HUES6 (cell line): Measurements from ENCODE around the gene RNF14.

Source experiments
- H3K27ac ChIP-seq: 2 replicates; pipeline ENCODE4 v1.7.0; 2013; ENCODE audit warnings: low read depth, mild to moderate bottlenecking, low read length, inconsistent platforms
- H3K27me3 ChIP-seq: 2 replicates; pipeline ENCODE4 v1.6.1; 2013; ENCODE audit warnings: low read length; ENCODE audit not compliant: control insufficient read depth, insufficient read depth
- H3K36me3 ChIP-seq: 2 replicates; pipeline ENCODE4 v1.6.1; 2013; ENCODE audit warnings: low read length; ENCODE audit not compliant: control insufficient read depth, insufficient read depth
- H3K4me1 ChIP-seq: 2 replicates; pipeline ENCODE4 v1.6.1; 2013; ENCODE audit warnings: low read length; ENCODE audit not compliant: control insufficient read depth, insufficient read depth
- H3K4me3 ChIP-seq: 2 replicates; pipeline ENCODE4 v1.5.1; 2013; ENCODE audit warnings: low read depth, low read length
- H3K9ac ChIP-seq: one replicate; pipeline ENCODE4 v1.6.1; 2013; ENCODE audit warnings: mild to moderate bottlenecking, low read length
- H3K9me3 ChIP-seq: 2 replicates; pipeline ENCODE4 v1.6.1; 2013; ENCODE audit warnings: low read depth, low read length; ENCODE audit not compliant: control insufficient read depth, insufficient read depth

RNF14 gene

GRCh38 chr5:141963701-141964100, 5.2 kb upstream of the RNF14 start:
- no peak overlapping the region for H3K4me3 ChIP-seq
- H3K27ac ChIP-seq, result no peak overlapping the region
- peaks cover 18% of the 10 kb centered on the region for H3K4me1 ChIP-seq
- H3K27me3 ChIP-seq, result no peaks in the 10 kb centered on the region
- no peak overlapping the region for H3K9ac ChIP-seq
- H3K36me3 ChIP-seq, result no peaks in the 10 kb centered on the region
- no peaks in the 10 kb centered on the region for H3K9me3 ChIP-seq

DNA sequence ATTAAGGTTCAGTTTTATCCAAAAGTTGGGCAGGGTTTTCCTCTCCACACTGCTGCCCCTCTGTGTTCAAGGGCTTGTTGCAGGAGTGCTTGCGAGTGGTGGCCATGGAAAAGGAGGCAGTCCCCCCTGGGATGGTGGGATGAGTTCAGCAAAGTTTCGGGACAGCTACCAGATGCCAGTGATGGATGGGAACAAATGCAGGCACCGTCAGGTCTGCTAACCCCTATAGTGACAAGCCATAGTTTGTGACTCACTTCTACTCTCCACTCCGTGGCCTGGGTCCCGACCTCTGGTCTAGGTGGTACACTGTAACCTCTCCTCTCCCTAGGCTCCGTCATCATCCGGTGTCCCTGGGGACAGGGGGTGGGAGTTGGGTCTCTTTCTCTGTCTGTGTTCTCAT, 3.8 kb upstream of the RNF14 start:
- Histone ChIP-seq H3K4me1 (peaks cover 15% of the 10 kb centered on the region), H3K27ac (no peak overlapping the region), H3K4me3 (no peak overlapping the region), H3K36me3 (no peaks in the 10 kb centered on the region), H3K9ac (no peak overlapping the region), H3K27me3 (no peaks in the 10 kb centered on the region), H3K9me3 (no peaks in the 10 kb centered on the region)

- Histone ChIP-seq H3K9me3 (no peaks in the 10 kb centered on the region), H3K4me1 (peaks cover 12% of the 10 kb centered on the region), H3K27me3 (no peaks in the 10 kb centered on the region), H3K36me3 (no peaks in the 10 kb centered on the region), H3K4me3 (no peak overlapping the region), H3K27ac (no peak overlapping the region), H3K9ac (no peak overlapping the region)
Measured at GRCh38 chr5:141966275-141966962, 2.5 kb upstream of the RNF14 start.

GRCh38 chr5:141966963-141967333, 2.0 kb upstream of the RNF14 start:
- Histone ChIP-seq H3K9me3 (no peaks in the 10 kb centered on the region), H3K27ac (no peak overlapping the region), H3K27me3 (no peaks in the 10 kb centered on the region), H3K9ac (no peak overlapping the region), H3K36me3 (no peaks in the 10 kb centered on the region), H3K4me1 (peaks cover 12% of the 10 kb centered on the region), H3K4me3 (no peak overlapping the region)

GRCh38 chr5:141969783-141970771, 1.2 kb downstream of the RNF14 start:
- Histone ChIP-seq H3K36me3 (peaks cover 21% of the 10 kb centered on the region), H3K4me3 (peak overlapping the region; percentile 83), H3K9ac (peak overlapping the region; percentile 82), H3K27me3 (no peaks in the 10 kb centered on the region), H3K4me1 (peaks cover 12% of the 10 kb centered on the region), H3K27ac (no peak overlapping the region), H3K9me3 (no peaks in the 10 kb centered on the region)

- no peaks in the 10 kb centered on the region for H3K9me3 ChIP-seq
- H3K4me1 ChIP-seq, result peaks cover 7% of the 10 kb centered on the region
- H3K9ac ChIP-seq, result no peak overlapping the region
- H3K27me3 ChIP-seq, result no peaks in the 10 kb centered on the region
- H3K27ac ChIP-seq, result no peak overlapping the region
- H3K4me3 ChIP-seq, result no peak overlapping the region
- H3K36me3 ChIP-seq, result peaks cover 50% of the 10 kb centered on the region
Measured at GRCh38 chr5:141973871-141974595, 5.1 kb downstream of the RNF14 start.

DNA sequence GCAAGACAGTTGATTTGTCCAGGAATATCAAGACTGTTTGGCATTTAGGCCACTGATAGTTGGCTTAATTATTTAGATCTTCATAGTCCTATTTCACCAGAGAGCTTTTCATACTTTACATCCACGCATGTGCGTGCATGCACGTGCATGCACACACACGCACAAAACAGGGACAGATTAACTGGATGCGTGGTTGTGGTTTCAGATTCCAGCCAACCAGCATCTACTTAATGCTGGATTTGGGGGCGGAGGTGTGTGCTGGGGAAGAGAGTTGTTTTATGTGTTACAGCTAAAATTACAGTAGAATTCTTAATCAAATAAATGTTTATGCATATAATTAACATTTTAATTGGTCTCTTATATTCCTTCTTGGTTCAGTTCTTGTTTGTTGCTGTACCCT, 7.3 kb downstream of the RNF14 start:
- Histone ChIP-seq H3K27ac (no peak overlapping the region), H3K9me3 (no peaks in the 10 kb centered on the region), H3K36me3 (peaks cover 65% of the 10 kb centered on the region), H3K9ac (no peak overlapping the region), H3K4me1 (no peaks in the 10 kb centered on the region), H3K4me3 (no peak overlapping the region), H3K27me3 (no peaks in the 10 kb centered on the region)

GRCh38 chr5:141978389-141978788, 9.5 kb downstream of the RNF14 start:
- H3K27me3 ChIP-seq, result no peaks in the 10 kb centered on the region
- H3K9me3 ChIP-seq, result no peaks in the 10 kb centered on the region
- H3K9ac ChIP-seq, result no peak overlapping the region
- no peak overlapping the region for H3K27ac ChIP-seq
- H3K4me3 ChIP-seq, result no peak overlapping the region
- no peaks in the 10 kb centered on the region for H3K4me1 ChIP-seq
- peaks cover 79% of the 10 kb centered on the region for H3K36me3 ChIP-seq

- H3K36me3 ChIP-seq, result peaks cover 86% of the 10 kb centered on the region
Measured at GRCh38 chr5:141982626-141983025, 13.7 kb downstream of the RNF14 start.

DNA sequence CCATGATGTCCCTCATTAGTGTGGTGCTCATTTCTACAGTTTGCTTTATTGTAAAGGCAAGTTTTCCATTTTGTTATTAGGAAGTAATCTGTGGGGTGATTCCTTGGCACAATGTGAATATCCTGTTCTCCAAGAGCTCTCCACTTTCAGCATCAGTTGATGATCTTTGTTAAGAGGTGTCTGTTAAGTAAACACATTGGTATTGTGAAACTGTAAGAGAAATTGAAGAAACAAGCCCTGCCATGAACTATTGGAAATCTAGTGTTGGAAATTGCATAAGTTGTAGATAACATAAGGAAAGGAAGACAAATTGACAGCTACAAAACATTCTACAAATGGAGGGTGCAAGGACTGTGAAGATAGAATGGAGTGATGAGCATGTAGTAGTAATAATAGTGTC, 17.2 kb downstream of the RNF14 start:
- Histone ChIP-seq H3K36me3 (peaks cover 72% of the 10 kb centered on the region), H3K4me3 (no peak overlapping the region), H3K9me3 (no peaks in the 10 kb centered on the region), H3K9ac (no peak overlapping the region), H3K27ac (no peak overlapping the region), H3K27me3 (no peaks in the 10 kb centered on the region), H3K4me1 (no peaks in the 10 kb centered on the region)

More at GRCh38 chr5:141982626-141983025, 13.7 kb downstream of the RNF14 start:
- Histone ChIP-seq H3K27me3 (no peaks in the 10 kb centered on the region), H3K4me3 (no peak overlapping the region), H3K27ac (no peak overlapping the region), H3K4me1 (no peaks in the 10 kb centered on the region), H3K9ac (no peak overlapping the region), H3K9me3 (no peaks in the 10 kb centered on the region)

- no peak overlapping the region for H3K27ac ChIP-seq
- no peaks in the 10 kb centered on the region for H3K9me3 ChIP-seq
- H3K4me3 ChIP-seq, result no peak overlapping the region
- H3K27me3 ChIP-seq, result no peaks in the 10 kb centered on the region
- peaks cover 66% of the 10 kb centered on the region for H3K36me3 ChIP-seq
- no peaks in the 10 kb centered on the region for H3K4me1 ChIP-seq
- no peak overlapping the region for H3K9ac ChIP-seq
Measured at GRCh38 chr5:141989720-141990119, 20.8 kb downstream of the RNF14 start.
